Fibroblast of the aortic adventitia (primary cell): ENCODE measurements around the gene ASIC1. TPM values are rescaled to one million over a fixed set of nuclear protein-coding genes. Genes with fewer than 3 reads are reported as not detected.

Experiments
- DNase-seq: peaks from one replicate; pipeline ENCODE4 v3.0.0-alpha.2; 2010; ENCODE audit warnings: low read depth
- H3K4me3 ChIP-seq: 2 replicates; pipeline ENCODE4 v1.5.1; 2011; ENCODE audit warnings: low read depth, mild to moderate bottlenecking, control low read depth, low read length, moderate library complexity
- total RNA-seq: library from RNA; depleted of rRNA; stranded (reverse); fragments of >200 nt; gene quantifications from 2 replicates; pipeline ENCODE4 v1.2.3, GENCODE V29; 2012; ENCODE audit warnings: low replicate concordance
- TF ChIP-seq, protein P1 (sequence below): IDR thresholded peaks from 2 replicates; pipeline ENCODE4 v1.5.1; 2011; ENCODE audit warnings: mild to moderate bottlenecking, low read length, control low read depth, inconsistent platforms; ENCODE audit not compliant: insufficient read depth

The ASIC1 gene
- total RNA-seq, 1 donor, result 4.9 TPM

- DNase-seq, result no peak
- TF ChIP-seq, protein P1, sequence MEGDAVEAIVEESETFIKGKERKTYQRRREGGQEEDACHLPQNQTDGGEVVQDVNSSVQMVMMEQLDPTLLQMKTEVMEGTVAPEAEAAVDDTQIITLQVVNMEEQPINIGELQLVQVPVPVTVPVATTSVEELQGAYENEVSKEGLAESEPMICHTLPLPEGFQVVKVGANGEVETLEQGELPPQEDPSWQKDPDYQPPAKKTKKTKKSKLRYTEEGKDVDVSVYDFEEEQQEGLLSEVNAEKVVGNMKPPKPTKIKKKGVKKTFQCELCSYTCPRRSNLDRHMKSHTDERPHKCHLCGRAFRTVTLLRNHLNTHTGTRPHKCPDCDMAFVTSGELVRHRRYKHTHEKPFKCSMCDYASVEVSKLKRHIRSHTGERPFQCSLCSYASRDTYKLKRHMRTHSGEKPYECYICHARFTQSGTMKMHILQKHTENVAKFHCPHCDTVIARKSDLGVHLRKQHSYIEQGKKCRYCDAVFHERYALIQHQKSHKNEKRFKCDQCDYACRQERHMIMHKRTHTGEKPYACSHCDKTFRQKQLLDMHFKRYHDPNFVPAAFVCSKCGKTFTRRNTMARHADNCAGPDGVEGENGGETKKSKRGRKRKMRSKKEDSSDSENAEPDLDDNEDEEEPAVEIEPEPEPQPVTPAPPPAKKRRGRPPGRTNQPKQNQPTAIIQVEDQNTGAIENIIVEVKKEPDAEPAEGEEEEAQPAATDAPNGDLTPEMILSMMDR, result no peak
These were observed 62.0 kb downstream of the ASIC1 start for GRCh38 chr12:50119387-50119786.

DNA sequence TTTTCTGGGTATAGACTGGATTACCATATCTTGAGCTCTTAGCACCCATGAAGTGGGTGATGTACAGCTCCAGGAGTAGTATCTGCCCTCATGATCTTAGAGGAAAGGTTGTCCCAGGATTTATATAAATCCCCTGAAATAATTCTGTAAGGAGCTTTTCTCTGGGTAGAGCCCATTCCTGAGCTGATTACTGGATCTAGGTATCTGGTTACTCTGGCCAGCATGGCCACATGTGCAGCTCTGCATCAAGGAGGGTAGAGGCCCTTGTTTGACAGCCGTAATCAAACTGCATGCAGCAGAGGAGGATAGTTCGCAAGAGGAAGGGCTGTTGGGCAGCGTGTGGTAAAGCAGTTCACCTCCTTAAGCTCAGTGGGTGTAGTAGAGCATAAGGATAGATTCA is 63.1 kb downstream of the ASIC1 start:
- no peak for DNase-seq
- TF ChIP-seq, protein P1, result no peak
- H3K4me3 ChIP-seq, result no peak overlapping the region

More at GRCh38 chr12:50119387-50119786, 62.0 kb downstream of the ASIC1 start:
- no peak overlapping the region for H3K4me3 ChIP-seq

GRCh38 chr12:50120953-50121352 is 63.6 kb downstream of the ASIC1 start:
- no peak overlapping the region for H3K4me3 ChIP-seq
- DNase-seq, result no peak
- TF ChIP-seq, protein P1, result no peak

DNA sequence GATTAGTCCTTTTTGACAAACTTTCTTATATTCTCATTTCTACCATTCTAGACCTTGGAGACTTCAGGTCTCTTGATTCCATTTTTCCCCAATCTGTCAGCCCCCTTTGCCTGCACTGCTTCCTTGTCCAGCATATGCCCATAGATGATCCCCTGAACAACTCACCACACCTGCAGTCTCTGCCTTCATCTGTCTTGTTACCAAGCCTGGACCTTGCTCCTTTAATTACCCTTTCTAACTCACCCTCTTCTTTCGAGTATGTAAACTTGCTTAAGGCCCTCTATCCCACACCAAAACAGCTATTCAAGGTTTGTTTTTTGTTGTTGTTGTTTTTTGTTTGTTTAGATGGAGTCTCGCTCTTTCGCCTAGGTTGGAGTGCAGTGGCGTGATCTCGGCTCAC is 64.2 kb downstream of the ASIC1 start:
- DNase-seq, result no peak
- no peak overlapping the region for H3K4me3 ChIP-seq
- TF ChIP-seq, protein P1, result no peak

GRCh38 chr12:50123203-50123602 is 65.8 kb downstream of the ASIC1 start:
- no peak for DNase-seq
- TF ChIP-seq, protein P1, result no peak
- no peak overlapping the region for H3K4me3 ChIP-seq

- TF ChIP-seq, protein P1, result no peak
- no peak for DNase-seq
- H3K4me3 ChIP-seq, result no peak overlapping the region
These were observed 70.2 kb downstream of the ASIC1 start for GRCh38 chr12:50127546-50127945.

- DNase-seq, result no peak
- no peak overlapping the region for H3K4me3 ChIP-seq
- TF ChIP-seq, protein P1, result no peak
These were observed 71.9 kb downstream of the ASIC1 start for GRCh38 chr12:50129290-50129689.
